ENCODE data around the gene ASB1. TPM values are rescaled to one million over a fixed set of nuclear protein-coding genes. Genes with fewer than 3 reads are reported as not detected.
"Not testable (repeated sequence)": the region's sequence is repeated elsewhere in the genome, so short reads cannot be mapped to it uniquely, and the experiment has no call there.

Gene ASB1
- polyA plus RNA-seq, 1 experiment: 29.8 TPM

DNA sequence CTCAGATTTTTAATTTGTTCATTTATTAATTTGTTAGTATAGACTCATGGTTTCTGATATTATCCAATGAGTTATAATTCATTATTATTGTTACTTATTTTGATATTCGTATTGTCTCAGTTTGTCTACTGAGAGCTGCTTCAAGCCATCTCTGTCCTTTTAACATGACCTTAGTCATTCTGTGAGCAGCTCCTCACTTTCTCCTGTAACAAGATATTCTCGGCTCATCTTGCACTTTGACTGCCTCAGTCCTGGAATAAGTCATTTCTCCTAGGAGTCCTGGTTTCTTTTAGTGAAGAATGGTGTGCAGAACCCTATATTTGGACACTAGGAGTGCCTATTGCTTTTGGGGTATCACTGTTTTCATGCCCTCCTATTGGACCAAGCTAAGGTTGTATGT lies 13.2 kb downstream of the ASB1 start:
- Histone ChIP-seq H3K27me3 (ENCODE audit: control insufficient read depth, insufficient read depth, low read length) (no peaks in the 10 kb centered on the region), H3K27ac (ENCODE audit: low read depth, low read length) (peak overlapping the region; percentile 65), H3K9me3 (ENCODE audit: control insufficient read depth, insufficient read depth, low read length) (no peaks in the 10 kb centered on the region; the same call in 1 of the 2 replicates), H3K4me3 (ENCODE audit: low read depth, low read length) (no peak overlapping the region)
- TF ChIP-seq, protein P1, sequence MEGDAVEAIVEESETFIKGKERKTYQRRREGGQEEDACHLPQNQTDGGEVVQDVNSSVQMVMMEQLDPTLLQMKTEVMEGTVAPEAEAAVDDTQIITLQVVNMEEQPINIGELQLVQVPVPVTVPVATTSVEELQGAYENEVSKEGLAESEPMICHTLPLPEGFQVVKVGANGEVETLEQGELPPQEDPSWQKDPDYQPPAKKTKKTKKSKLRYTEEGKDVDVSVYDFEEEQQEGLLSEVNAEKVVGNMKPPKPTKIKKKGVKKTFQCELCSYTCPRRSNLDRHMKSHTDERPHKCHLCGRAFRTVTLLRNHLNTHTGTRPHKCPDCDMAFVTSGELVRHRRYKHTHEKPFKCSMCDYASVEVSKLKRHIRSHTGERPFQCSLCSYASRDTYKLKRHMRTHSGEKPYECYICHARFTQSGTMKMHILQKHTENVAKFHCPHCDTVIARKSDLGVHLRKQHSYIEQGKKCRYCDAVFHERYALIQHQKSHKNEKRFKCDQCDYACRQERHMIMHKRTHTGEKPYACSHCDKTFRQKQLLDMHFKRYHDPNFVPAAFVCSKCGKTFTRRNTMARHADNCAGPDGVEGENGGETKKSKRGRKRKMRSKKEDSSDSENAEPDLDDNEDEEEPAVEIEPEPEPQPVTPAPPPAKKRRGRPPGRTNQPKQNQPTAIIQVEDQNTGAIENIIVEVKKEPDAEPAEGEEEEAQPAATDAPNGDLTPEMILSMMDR (IDR thresholded peaks at IDR 0.05; ENCODE audit: low read depth, low read length): no peak
- no peak for DNase-seq (ENCODE audit: low read depth, low spot score)
- CTCF ChIA-PET: no interaction called here
- POLR2A ChIA-PET: no interaction called here

DNA sequence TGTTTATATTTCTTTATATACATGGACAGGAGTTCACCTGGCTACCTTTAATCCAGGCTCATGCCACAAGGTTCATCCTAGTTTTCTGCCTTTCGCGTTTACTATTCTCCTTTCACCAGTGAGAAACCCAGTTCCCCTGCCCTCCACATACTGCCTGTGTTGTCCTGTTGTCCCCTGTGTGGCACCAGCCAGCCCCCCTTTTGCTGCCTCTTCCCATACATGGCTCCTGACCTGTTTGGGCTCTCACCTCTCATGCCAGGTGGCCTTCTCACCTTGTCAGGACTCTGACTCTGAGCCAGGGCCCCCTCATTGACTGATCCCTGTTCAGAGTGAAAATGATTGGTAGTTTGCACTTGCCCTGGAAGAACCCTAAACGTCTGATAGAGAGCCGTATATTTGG lies 13.6 kb downstream of the ASB1 start:
- no peaks in the 10 kb centered on the region for H3K27me3 ChIP-seq (ENCODE audit: control insufficient read depth, insufficient read depth, low read length)
- TF ChIP-seq, protein P1 (IDR thresholded peaks at IDR 0.05; ENCODE audit: low read depth, low read length): no peak
- H3K4me3 ChIP-seq (ENCODE audit: low read depth, low read length): no peak overlapping the region
- CTCF ChIA-PET: no interaction called here
- POLR2A ChIA-PET: no interaction called here
- DNase-seq (ENCODE audit: low read depth, low spot score): no peak
- H3K27ac ChIP-seq (ENCODE audit: low read depth, low read length): peak overlapping the region; percentile 65
- H3K9me3 ChIP-seq (ENCODE audit: control insufficient read depth, insufficient read depth, low read length): no peaks in the 10 kb centered on the region; the same call in 1 of the 2 replicates

DNA sequence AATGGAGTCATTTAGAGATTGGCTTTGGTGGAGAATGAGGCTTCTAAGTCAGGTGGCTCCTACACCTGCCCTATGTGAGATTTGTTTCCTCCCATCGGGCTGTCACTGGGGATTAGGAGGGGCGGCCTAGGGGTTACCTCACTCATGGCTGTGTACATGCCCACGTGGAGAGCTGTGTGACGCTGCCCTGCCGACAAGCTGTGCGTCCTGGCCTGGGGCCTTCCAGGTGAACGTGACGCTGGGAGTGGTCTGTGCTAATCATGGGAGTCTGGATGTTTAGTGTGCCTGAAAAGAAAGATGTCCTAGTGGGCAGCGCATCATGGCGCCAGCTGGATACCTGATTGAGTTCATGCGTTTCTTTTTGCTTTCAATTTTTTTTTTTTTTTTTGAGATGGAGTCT lies 14.0 kb downstream of the ASB1 start:
- H3K27ac ChIP-seq (ENCODE audit: low read depth, low read length): peak overlapping the region; percentile 65
- no peaks in the 10 kb centered on the region for H3K27me3 ChIP-seq (ENCODE audit: control insufficient read depth, insufficient read depth, low read length)
- POLR2A ChIA-PET: no interaction called here
- CTCF ChIA-PET: no interaction called here
- no peak for DNase-seq (ENCODE audit: low read depth, low spot score)
- no peak overlapping the region for H3K4me3 ChIP-seq (ENCODE audit: low read depth, low read length)
- H3K9me3 ChIP-seq (ENCODE audit: control insufficient read depth, insufficient read depth, low read length): no peaks in the 10 kb centered on the region
- TF ChIP-seq, protein P1 (IDR thresholded peaks at IDR 0.05; ENCODE audit: low read depth, low read length): no peak

DNA sequence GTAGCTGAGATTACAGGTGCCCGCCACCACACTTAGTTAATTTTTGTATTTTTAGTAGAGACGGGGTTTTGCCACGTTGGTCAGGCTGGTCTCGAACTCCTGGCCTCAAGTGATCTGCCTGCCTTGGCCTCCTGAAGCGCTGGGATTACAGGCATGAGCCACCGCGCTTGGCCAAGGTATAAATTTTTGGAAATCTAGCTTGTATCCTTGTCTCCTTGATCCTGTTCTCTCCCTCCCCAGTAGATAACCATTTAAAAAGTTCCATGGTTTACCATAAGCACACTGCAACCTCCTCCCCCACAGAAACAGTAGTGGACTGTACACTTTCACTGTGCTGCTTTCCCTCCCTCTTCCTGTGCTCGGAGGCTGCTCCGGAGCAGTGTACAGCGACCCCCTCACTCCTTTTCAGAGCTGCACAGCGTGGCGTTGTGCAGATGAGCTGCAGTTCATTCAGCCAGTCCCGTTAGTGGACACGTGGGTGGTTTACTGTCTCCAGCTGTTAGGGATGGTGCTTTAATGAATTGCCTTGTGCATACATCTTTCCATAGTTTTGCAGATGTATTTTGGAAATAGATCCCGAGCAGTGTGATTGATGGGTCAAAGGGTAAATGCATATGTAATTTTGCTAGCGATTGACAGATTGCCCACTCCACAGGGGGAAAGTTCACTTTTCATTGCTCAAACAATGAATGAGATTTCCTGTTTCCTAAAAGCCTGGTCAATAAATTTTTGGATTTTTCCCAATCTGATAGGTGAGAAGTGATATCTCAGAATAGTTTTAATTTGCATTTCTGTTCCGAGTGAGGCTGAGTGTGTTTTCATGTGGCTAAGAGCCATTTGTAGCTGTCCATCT lies 14.8 kb downstream of the ASB1 start:
- no peak for DNase-seq (ENCODE audit: low read depth, low spot score)

DNA sequence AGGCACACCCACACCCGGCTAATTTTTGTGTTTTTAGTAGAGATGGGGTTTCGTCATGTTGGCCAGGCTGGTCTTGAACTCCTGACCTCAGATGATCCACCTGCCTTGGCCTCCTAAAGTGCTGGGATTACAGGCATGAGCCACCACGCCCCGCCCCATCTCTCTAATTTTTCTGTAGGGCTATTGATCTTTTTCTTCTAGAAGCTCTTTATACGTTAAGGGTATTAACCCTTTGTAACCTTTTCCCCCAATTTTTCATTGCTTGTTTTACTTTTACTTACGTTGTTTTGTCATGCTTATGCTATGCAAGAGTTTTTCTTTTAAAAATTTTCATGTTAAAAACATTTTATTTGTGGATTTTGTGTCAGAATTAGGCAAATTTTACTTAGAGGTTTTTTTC lies 15.5 kb downstream of the ASB1 start:
- H3K4me3 ChIP-seq (ENCODE audit: low read depth, low read length); DNase-seq (ENCODE audit: low read depth, low spot score); H3K9me3 ChIP-seq (ENCODE audit: control insufficient read depth, insufficient read depth, low read length); POLR2A ChIA-PET; H3K27ac ChIP-seq (ENCODE audit: low read depth, low read length); H3K27me3 ChIP-seq (ENCODE audit: control insufficient read depth, insufficient read depth, low read length): not testable (repeated sequence)
- CTCF ChIA-PET: interaction anchor here (0.6 to 2.1 kb wide), 2 partner anchors 71 to 75 kb away, joined by 3 to 6 read pairs; no protein-coding TSS in a partner anchor

More for the DNA sequence above, 14.8 kb downstream of the ASB1 start:
- TF ChIP-seq, protein P1 (IDR thresholded peaks at IDR 0.05; ENCODE audit: low read depth, low read length): no peak
- H3K9me3 ChIP-seq (ENCODE audit: control insufficient read depth, insufficient read depth, low read length): no peaks in the 10 kb centered on the region
- CTCF ChIA-PET: interaction anchor here (2.1 kb wide), 1 partner anchor 71 kb away, joined by 6 read pairs; no protein-coding TSS in a partner anchor
- no peak overlapping the region for H3K27ac ChIP-seq (ENCODE audit: low read depth, low read length)
- no peak overlapping the region for H3K4me3 ChIP-seq (ENCODE audit: low read depth, low read length)
- no peaks in the 10 kb centered on the region for H3K27me3 ChIP-seq (ENCODE audit: control insufficient read depth, insufficient read depth, low read length)
- POLR2A ChIA-PET: no interaction called here

Data from AG04450 (cell line).